AG20443 (cell line): ENCODE measurements around the gene ZNF714.

Source experiments
- DNase-seq: peaks from one replicate; pipeline ENCODE4 v3.0.0; 2012; ENCODE audit warnings: low spot score, mixed read lengths

ZNF714 gene

GRCh38 chr19:21082011-21082975 lies at the start of gene ZNF714:
TSS of gene ZNF714 (plus strand) at chr19:21082203. CDS start at chr19:21098269, 16,066 bp downstream.
- peak; percentile 92 for DNase-seq

GRCh38 chr19:21045028-21045427 lies 37.0 kb upstream of the ZNF714 start:
- no peak for DNase-seq

GRCh38 chr19:21046489-21046888 lies 35.5 kb upstream of the ZNF714 start:
- DNase-seq = no peak

- no peak for DNase-seq
Measured at GRCh38 chr19:21047716-21048115, 34.3 kb upstream of the ZNF714 start.

- no peak for DNase-seq
Measured at GRCh38 chr19:21052902-21053301, 29.1 kb upstream of the ZNF714 start.

GRCh38 chr19:21065336-21065735 lies 16.7 kb upstream of the ZNF714 start:
- DNase-seq = no peak

- DNase-seq = peak; percentile 8
Measured at GRCh38 chr19:21084343-21084742, 2.3 kb downstream of the ZNF714 start.

- no peak for DNase-seq
Measured at GRCh38 chr19:21087871-21088270, 5.9 kb downstream of the ZNF714 start.

- peak; percentile 11 for DNase-seq
Measured at GRCh38 chr19:21092109-21092508, 10.1 kb downstream of the ZNF714 start.

- no peak for DNase-seq
Measured at GRCh38 chr19:21094347-21095025, 12.5 kb downstream of the ZNF714 start.

GRCh38 chr19:21098291-21098690 lies 16.3 kb downstream of the ZNF714 start:
- DNase-seq = no peak

GRCh38 chr19:21101521-21102242 lies 19.7 kb downstream of the ZNF714 start:
- DNase-seq = no peak

GRCh38 chr19:21109116-21109515 lies 27.1 kb downstream of the ZNF714 start:
- DNase-seq = no peak

GRCh38 chr19:21110183-21110582 lies 28.2 kb downstream of the ZNF714 start:
- DNase-seq = no peak

GRCh38 chr19:21115430-21115829 lies 33.4 kb downstream of the ZNF714 start:
- no peak for DNase-seq

- DNase-seq = no peak
Measured at GRCh38 chr19:21117041-21117907, 35.3 kb downstream of the ZNF714 start.

GRCh38 chr19:21126078-21126477 lies 44.1 kb downstream of the ZNF714 start:
- no peak for DNase-seq

- DNase-seq = no peak
Measured at GRCh38 chr19:21127001-21127400, 45.0 kb downstream of the ZNF714 start.

- DNase-seq = no peak
Measured at GRCh38 chr19:21127898-21128297, 45.9 kb downstream of the ZNF714 start.

GRCh38 chr19:21128901-21129698 lies 47.1 kb downstream of the ZNF714 start:
- no peak for DNase-seq
